ENCODE results near the gene UGT1A7.
"Not testable (repeated sequence)": the region's sequence is repeated elsewhere in the genome, so short reads cannot be mapped to it uniquely, and the experiment has no call there.

UGT1A7 gene

DNA sequence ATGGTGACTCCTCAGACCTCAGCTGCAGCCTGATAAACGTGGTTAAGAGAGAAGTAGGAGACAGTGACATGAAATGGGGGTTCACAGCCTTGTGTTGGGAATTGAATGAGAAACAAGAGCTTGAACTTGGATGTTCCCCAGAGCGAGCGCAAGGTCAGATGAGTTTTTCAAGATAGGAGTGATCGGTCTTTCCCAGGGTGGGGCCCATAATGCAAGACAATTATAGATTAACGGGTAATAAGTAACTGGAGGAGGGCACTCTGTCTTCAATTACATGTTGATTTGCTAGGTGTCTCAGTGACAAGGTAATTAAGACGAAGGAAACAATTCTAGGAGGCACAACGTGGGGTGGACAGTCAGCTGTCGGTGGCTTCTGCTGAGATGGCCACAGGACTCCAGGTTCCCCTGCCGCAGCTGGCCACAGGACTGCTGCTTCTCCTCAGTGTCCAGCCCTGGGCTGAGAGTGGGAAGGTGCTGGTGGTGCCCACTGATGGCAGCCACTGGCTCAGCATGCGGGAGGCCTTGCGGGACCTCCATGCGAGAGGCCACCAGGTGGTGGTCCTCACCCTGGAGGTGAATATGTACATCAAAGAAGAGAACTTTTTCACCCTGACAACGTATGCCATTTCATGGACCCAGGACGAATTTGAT lies 31.0 kb downstream of the UGT1A7 start, which contains the start of gene UGT1A5:
Gene UGT1A5 (plus strand): TSS at position 297 of the 651 bp plus-strand sequence. CDS start 85 bp downstream, at position 382.
- no peak within 1 kb of the TSS for H3K4me3 ChIP-seq (ENCODE audit: low read depth, low read length)

GRCh38 chr2:233713262-233713615 lies 31.5 kb downstream of the UGT1A7 start:
- H3K4me3 ChIP-seq (ENCODE audit: low read depth, low read length): no peak overlapping the region

GRCh38 chr2:233714121-233714520 lies 32.4 kb downstream of the UGT1A7 start:
- H3K4me3 ChIP-seq (ENCODE audit: low read depth, low read length): no peak overlapping the region

DNA sequence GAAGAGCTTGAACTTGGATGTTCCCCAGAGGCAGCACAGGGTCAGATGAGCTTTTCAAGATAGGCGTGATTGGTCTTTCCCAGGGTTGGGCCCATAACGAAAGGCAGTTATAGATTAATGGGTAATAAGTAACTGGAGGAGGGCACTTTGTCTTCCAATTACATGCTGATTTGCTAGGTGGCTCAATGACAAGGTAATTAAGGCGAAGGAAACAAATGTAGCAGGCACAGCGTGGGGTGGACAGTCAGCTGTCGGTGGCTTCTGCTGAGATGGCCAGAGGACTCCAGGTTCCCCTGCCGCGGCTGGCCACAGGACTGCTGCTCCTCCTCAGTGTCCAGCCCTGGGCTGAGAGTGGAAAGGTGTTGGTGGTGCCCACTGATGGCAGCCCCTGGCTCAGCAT lies 36.9 kb downstream of the UGT1A7 start, which contains the start of gene UGT1A4:
Gene UGT1A4 (plus strand): TSS at position 185 of the 400 bp plus-strand sequence. CDS start 85 bp downstream, at position 270.
- H3K4me3 ChIP-seq (ENCODE audit: low read depth, low read length): no peak within 1 kb of the TSS

- H3K4me3 ChIP-seq (ENCODE audit: low read depth, low read length): no peak within 1 kb of the TSS
Measured at GRCh38 chr2:233728723-233729301, 47.1 kb downstream of the UGT1A7 start, which contains the start of gene UGT1A3. UGT1A3 (plus strand) TSS chr2:233729042; CDS start chr2:233729127, 85 bp downstream.

GRCh38 chr2:233736868-233737653 lies 55.4 kb downstream of the UGT1A7 start:
- not testable (repeated sequence) for H3K4me3 ChIP-seq (ENCODE audit: low read depth, low read length)

DNA sequence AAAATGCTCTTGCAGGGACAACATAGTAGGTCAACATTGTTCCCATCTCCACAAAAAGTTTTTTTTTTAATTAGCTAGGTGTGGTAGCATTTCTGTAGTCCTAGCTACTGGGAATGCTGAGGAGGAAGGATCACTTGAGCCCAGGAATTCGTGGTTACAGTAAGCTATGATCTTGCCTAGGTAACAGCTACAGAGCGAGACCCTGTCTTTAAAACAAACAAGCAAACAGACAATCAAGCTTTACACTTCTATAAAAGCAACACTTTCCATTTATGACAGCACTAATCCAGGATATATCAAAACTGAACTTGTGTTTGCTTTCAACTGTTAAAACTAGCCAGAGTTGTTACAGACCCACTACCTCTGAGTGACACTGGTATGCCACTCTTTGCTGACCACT lies 59.2 kb downstream of the UGT1A7 start:
- H3K4me3 ChIP-seq (ENCODE audit: low read depth, low read length): no peak overlapping the region

DNA sequence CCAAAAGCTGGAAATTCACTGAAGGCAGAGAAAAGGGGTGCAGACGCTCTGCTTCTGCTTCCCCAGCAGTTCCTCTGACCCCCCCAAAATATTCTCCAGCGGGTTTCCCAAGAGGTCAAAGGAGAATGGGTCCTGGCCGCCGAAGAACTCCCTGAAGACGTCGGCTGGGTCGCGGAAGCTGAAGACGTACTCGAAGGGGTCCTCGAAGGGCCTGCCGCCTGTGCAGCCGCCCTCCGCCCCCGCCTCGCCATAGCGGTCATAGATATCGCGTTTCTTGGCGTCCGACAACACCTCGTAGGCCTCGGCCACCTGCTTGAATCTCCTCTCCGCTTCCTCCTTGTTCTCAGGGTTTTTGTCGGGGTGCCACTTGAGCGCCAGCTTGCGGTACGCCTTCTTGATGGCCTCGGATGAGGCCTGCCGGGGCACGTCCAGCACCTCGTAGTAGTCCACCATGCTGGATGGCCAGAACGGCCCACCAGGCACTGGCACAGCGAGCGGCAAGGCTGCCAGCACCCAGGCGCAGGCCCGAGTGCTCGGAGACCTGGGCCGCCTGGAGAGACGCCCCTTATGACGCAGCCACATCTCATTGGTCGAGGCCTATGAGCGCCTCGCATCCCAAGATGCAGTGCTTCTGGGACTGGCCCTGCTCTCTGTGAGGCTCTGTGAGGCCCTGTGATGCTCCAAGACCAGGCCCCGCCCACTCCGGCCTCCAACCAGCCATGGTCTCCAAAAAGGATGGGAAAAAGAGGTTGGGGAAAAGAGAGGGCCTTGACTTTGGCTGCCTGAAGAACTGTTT lies 62.0 kb downstream of the UGT1A7 start:
- no peak overlapping the region for H3K4me3 ChIP-seq (ENCODE audit: low read depth, low read length)

DNA sequence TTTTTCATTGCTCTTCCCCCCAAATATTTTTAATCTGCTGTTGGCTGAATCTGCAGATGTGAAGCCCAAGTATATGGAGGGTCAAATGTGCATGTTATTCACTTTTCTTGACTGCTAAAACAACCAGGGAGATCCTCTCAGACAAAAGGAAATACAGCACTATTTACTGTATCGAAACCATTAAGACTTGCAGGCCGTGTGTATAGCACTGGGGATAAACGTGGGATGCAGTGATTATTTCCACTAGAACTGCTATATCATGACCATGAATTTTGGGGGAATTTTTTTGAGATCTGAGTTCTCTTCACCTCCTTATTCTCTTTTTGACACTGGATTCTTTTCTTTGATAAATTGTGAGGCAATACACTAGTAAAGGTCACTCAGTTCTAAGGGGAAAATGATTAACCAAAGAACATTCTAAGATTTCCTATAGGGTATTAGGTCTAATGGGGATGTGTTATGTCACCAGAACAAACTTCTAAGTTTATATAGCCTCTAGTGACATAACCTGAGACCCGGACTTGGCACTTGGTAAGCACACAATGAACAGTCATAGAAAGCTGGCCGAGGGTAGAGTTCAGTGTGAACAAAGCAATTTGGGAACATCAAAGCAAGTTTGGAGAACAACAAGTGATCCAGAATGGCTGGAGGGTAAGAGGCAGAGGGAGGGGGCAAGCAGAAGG lies 63.5 kb downstream of the UGT1A7 start:
- H3K4me3 ChIP-seq (ENCODE audit: low read depth, low read length): no peak overlapping the region

GRCh38 chr2:233745838-233746237 lies 64.1 kb downstream of the UGT1A7 start:
- not testable (repeated sequence) for H3K4me3 ChIP-seq (ENCODE audit: low read depth, low read length)

GRCh38 chr2:233746475-233747282 lies 65.0 kb downstream of the UGT1A7 start:
- H3K4me3 ChIP-seq (ENCODE audit: low read depth, low read length): no peak overlapping the region

DNA sequence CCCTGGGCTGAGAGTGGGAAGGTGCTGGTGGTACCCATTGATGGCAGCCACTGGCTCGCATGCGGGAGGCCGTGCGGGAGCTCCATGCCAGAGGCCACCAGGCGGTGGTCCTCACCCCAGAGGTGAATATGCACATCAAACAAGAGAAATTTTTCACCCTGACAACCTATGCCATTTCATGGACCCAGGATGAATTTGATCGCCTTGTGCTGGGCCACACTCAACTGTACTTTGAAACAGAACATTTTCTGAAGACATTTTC lies 65.5 kb downstream of the UGT1A7 start:
- H3K4me3 ChIP-seq (ENCODE audit: low read depth, low read length): no peak overlapping the region

GRCh38 chr2:233750689-233751088 lies 69.0 kb downstream of the UGT1A7 start:
- not testable (repeated sequence) for H3K4me3 ChIP-seq (ENCODE audit: low read depth, low read length)

GRCh38 chr2:233751212-233752009 lies 69.7 kb downstream of the UGT1A7 start:
- not testable (repeated sequence) for H3K4me3 ChIP-seq (ENCODE audit: low read depth, low read length)

DNA sequence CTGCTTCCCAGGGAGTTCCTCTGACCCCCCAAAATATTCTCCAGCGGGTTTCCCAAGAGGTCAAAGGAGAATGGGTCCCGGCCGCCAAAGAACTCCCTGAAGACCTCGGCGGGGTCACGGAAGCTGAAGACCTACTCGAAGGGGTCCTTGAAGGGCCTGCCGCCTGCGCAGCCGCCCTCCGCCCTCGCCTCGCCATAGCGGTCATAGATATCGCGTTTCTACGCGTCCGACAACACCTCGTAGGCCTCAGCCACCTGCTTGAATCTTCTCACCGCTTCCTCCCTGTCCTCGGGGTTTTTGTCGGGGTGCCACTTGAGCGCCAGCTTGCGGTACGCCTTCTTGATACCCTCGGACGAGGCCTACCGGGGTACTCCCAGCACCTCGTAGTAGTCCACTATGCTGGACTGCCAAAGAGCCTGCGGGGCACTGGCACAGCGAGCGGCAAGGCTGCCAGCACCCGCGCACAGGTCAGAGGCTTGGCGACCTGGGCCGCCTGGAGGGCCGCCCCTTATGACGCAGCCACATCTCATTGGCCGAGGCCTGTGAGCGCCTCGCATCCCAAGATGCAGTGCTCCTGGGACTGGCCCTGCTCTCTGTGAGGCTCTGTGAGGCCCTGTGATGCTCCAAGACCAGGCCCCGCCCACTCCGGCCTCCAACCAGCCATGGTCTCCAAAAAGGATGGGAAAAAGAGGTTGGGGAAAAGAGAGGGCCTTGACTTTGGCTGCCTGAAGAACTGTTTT lies 73.3 kb downstream of the UGT1A7 start:
- no peak overlapping the region for H3K4me3 ChIP-seq (ENCODE audit: low read depth, low read length)

DNA sequence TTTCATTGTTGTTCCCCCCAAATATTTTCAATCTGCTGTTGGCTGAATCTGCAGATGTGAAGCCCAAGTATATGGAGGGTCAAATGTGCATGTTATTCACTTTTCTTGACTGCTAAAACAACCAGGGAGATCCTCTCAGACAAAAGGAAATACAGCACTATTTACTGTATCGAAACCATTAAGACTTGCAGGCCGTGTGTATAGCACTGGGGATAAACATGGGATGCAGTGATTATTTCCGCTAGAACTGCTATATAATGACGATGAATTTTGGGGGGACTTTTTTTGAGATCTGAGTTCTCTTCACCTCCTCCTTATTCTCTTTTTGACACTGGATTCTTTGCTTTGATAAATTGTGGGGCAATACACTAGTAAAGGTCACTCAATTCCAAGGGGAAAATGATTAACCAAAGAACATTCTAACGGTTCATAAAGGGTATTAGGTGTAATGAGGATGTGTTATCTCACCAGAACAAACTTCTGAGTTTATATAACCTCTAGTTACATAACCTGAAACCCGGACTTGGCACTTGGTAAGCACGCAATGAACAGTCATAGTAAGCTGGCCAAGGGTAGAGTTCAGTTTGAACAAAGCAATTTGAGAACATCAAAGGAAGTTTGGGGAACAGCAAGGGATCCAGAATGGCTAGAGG lies 74.9 kb downstream of the UGT1A7 start:
- H3K4me3 ChIP-seq (ENCODE audit: low read depth, low read length): no peak overlapping the region

DNA sequence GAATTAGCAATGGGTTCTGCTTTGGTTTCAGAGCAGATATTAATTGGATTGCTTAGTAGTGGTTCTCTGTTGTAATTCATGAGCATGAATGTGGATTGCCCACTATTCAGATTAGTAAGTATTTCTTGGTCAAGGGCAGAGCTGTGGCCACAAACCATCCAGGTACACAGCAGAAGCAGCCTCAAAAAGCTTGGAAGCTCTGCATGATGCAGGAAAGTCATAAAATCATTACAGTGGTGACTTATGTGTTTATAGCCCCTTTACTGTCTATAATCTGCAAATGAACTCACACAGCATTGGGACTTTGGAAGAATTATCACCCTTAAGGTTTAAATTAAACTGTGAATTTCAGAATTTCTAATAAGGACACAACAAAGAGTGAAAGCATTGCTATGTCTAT lies 76.4 kb downstream of the UGT1A7 start:
- H3K4me3 ChIP-seq (ENCODE audit: low read depth, low read length): no peak overlapping the region

DNA sequence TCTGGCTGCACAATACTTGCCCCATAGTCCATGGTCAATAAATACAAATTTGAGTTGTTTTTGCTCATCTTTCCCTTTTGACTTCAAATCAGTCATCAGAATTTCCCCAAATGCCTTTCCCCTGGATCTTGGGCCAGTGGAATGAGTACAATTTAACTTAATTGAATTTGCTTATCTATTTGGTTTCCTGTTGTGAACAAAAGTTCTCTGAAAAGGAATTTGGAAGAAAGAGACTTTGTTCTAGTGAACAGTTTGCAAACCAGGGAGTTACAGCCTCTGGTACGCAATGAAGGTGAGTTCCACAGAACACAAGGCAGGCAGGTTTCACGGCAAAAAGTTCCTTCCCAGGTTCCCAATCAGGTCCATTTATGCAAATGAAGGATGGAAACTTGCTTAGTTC lies 77.1 kb downstream of the UGT1A7 start:
- no peak overlapping the region for H3K4me3 ChIP-seq (ENCODE audit: low read depth, low read length)

Measured in iPS-11a (cell line).